Activated CD8-positive, alpha-beta memory T cell treated with anti-CD3 and anti-CD28 coated beads for 48 hours (primary cell): ENCODE data around the gene CTSZ.
"Not testable (repeated sequence)": the region's sequence is repeated elsewhere in the genome, so short reads cannot be mapped to it uniquely, and the experiment has no call there.

Source experiments
- DNase-seq, 3 experiments: peaks; one replicate each; pipeline ENCODE4 v3.0.0-alpha.2; 2020; ENCODE audit warnings: low read depth in 2 of 3, low spot score in 2 of 3

CTSZ gene

GRCh38 chr20:58950603-58951002 is 56.5 kb downstream of the CTSZ start:
- DNase-seq, result no peak

- not testable (repeated sequence) for DNase-seq
These were observed 59.2 kb downstream of the CTSZ start for GRCh38 chr20:58947797-58948388.

GRCh38 chr20:58945965-58946631 is 61.0 kb downstream of the CTSZ start:
- DNase-seq, result no peak
